WI38 (cell line): Measurements from ENCODE around the gene C3orf18.

ENCODE experiments used
- H3K4me3 ChIP-seq: 2 replicates; pipeline ENCODE4 v1.5.1; 2011; ENCODE audit warnings: low read depth, mild to moderate bottlenecking, control low read depth, low read length
- CTCF ChIP-seq: IDR thresholded peaks from 2 replicates; pipeline ENCODE4 v1.5.1; 2012; ENCODE audit warnings: low read depth, mild to moderate bottlenecking, control low read depth, low read length

The C3orf18 gene

GRCh38 chr3:50568947-50569749, 1.6 kb upstream of the C3orf18 start, which contains the start of gene HEMK1:
Gene HEMK1 (plus strand): TSS chr3:50569522. CDS start chr3:50571105, 1,583 bp downstream.
- TF ChIP-seq CTCF: no peak
- peak within 1 kb of the TSS; percentile 98 for H3K4me3 ChIP-seq

GRCh38 chr3:50567011-50567385, 549 bp downstream of the C3orf18 start:
- no peak for TF ChIP-seq CTCF
- peak overlapping the region; percentile 66 for H3K4me3 ChIP-seq

GRCh38 chr3:50564321-50564720, 3.2 kb downstream of the C3orf18 start:
- H3K4me3 ChIP-seq: no peak overlapping the region
- TF ChIP-seq CTCF: no peak

GRCh38 chr3:50563867-50564266, 3.7 kb downstream of the C3orf18 start:
- TF ChIP-seq CTCF: no peak

GRCh38 chr3:50562861-50563260, 4.7 kb downstream of the C3orf18 start:
- no peak for TF ChIP-seq CTCF
- H3K4me3 ChIP-seq: no peak overlapping the region

More at GRCh38 chr3:50563867-50564266, 3.7 kb downstream of the C3orf18 start:
- H3K4me3 ChIP-seq: no peak overlapping the region

- H3K4me3 ChIP-seq: no peak overlapping the region
- no peak for TF ChIP-seq CTCF
Observed at GRCh38 chr3:50559702-50560101, 7.8 kb downstream of the C3orf18 start.

- no peak for TF ChIP-seq CTCF
Observed at GRCh38 chr3:50557915-50558314, 9.6 kb downstream of the C3orf18 start.

More at GRCh38 chr3:50557915-50558314, 9.6 kb downstream of the C3orf18 start:
- H3K4me3 ChIP-seq: no peak overlapping the region
